Psoas muscle (tissue), 8 donors: ENCODE data around the gene MBP. TPM values are rescaled to one million over a fixed set of nuclear protein-coding genes. Genes with fewer than 3 reads are reported as not detected.
A peak's percentile ranks its signal among the peaks of the same experiment; 100 is the strongest.

Source experiments
- ATAC-seq, 4 donors: fragments of 200-7000 bp; cut with Tn5 transposase; one replicate each; pipeline ENCODE4 v1.9.1; 2020; ENCODE audit warnings: moderate library complexity in 3 of 4, mild to moderate bottlenecking in 2 of 4
- DNase-seq, 2 donors: peaks; one replicate each; pipeline ENCODE4 v3.0.0-alpha.2; 2020
- H3K27ac ChIP-seq: fragments of 200-600 bp; one replicate; pipeline ENCODE4 v1.8.0; 2022
- H3K27me3 ChIP-seq, 3 donors: fragments of 200-600 bp in 1 of 3; one replicate each; pipeline versions ENCODE4 v1.6.1 to v1.8.0; 2013 to 2022; ENCODE audit warnings: low read length in 2 of 3, mild to moderate bottlenecking in 2 of 3, moderate library complexity in 1 of 3; ENCODE audit not compliant: insufficient read depth in 3 of 3
- H3K36me3 ChIP-seq, 2 donors: fragments of 200-600 bp in 1 of 2; one replicate each; pipeline versions ENCODE4 v1.6.1 to v1.8.0; 2013 to 2022; ENCODE audit warnings: low read depth in 1 of 2, mild to moderate bottlenecking in 1 of 2, moderate library complexity in 1 of 2; ENCODE audit not compliant: insufficient read depth in 1 of 2
- H3K4me1 ChIP-seq: fragments of 200-600 bp; one replicate; pipeline ENCODE4 v1.8.0; 2022
- H3K4me3 ChIP-seq: fragments of 200-600 bp; one replicate; pipeline ENCODE4 v1.8.0; 2022; ENCODE audit warnings: mild to moderate bottlenecking
- H3K9me3 ChIP-seq: fragments of 200-600 bp; one replicate; pipeline ENCODE4 v1.8.0; 2022
- WGBS, 3 donors: extraction: QIAGEN DNeasy Blood & Tissue Kit; methylation state at CpG; one replicate each; pipeline versions ENCODE4 v1.1.6 to v1.1.7; 2013; 5-methylcytosine and 5-hydroxymethylcytosine counted together
- intact Hi-C, 2 donors: fragments of 100-400 bp; cut with DNase I; formaldehyde crosslinking; loops; one replicate each; pipeline versions ENCODE4 v1.11.0 to v1.14.2; 2022
- polyA plus RNA-seq, 3 donors: library from polyadenylated mRNA; stranded (reverse); fragments of 200-250 nt; gene quantifications; one replicate each; pipeline ENCODE4 v1.2.3, GENCODE V29; 2013
- total RNA-seq, 4 donors: library from RNA; stranded (reverse); fragmentation: NEBNext Ultra II Directional in 2 of 4; extraction: Animal tissue kit (Norgen Biotek cat#: 25700) in 2 of 4; gene quantifications; one replicate each; pipeline versions ENCODE4 v1.2.1 to v1.2.4, GENCODE V29; 2021 to 2023
- TF ChIP-seq, protein P1 (sequence below): fragments of 200-600 bp; IDR thresholded peaks from one replicate; pipeline ENCODE4 v1.8.0; 2022; ENCODE audit warnings: antibody characterized with exemption
- donor health status: healthy with polysubstance abuse.
- donor health status: DM: no; HTN: no; CAD: no; lungs with moderate emphysema.
- donor health status: Bipolar disorder and iron deficiency.
- donor health status: healthy.
- donor health status: DM: yes; HTN: yes; CAD: no.
- donor health status: DM: no; HTN: no; CAD: no.
- donor health status: DM: no; HTN: no; CAD: no.
- donor health status: DM: yes; HTN: yes; CAD: no.

The MBP gene
- total and polyA plus RNA-seq, 7 donors, result 16.4 to 88.2 (median 51.6) TPM

DNA sequence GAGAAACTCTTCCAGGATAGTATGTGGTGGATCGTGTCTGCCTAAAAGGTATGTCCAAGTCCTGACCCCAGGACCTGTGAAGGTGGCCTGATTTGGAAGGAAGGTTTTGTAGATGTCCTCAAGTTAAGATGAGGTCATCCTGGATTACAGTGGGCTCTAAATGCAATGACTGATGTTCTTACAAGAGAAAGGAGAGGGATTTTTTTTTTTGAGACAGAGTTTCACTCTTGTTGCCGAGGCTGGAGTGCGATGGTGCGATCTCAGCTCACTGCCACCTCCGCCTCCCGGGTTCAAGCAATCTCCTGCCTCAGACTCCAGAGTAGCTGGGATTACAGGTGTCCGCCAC, 19.9 kb downstream of the MBP start:
- WGBS, 3 donors, result 93 to 96% (median 95%) methylated on average over 7 of the region's 7 CpGs
- Histone ChIP-seq H3K4me1 (peaks cover 56% of the 10 kb centered on the region), H3K27me3 (no peaks in the 10 kb centered on the region), H3K27ac (peak overlapping the region; percentile 99), H3K36me3 (no peaks in the 10 kb centered on the region), H3K9me3 (no peaks in the 10 kb centered on the region), H3K4me3 (no peak overlapping the region)
- no peak for ATAC-seq
- TF ChIP-seq, protein P1, sequence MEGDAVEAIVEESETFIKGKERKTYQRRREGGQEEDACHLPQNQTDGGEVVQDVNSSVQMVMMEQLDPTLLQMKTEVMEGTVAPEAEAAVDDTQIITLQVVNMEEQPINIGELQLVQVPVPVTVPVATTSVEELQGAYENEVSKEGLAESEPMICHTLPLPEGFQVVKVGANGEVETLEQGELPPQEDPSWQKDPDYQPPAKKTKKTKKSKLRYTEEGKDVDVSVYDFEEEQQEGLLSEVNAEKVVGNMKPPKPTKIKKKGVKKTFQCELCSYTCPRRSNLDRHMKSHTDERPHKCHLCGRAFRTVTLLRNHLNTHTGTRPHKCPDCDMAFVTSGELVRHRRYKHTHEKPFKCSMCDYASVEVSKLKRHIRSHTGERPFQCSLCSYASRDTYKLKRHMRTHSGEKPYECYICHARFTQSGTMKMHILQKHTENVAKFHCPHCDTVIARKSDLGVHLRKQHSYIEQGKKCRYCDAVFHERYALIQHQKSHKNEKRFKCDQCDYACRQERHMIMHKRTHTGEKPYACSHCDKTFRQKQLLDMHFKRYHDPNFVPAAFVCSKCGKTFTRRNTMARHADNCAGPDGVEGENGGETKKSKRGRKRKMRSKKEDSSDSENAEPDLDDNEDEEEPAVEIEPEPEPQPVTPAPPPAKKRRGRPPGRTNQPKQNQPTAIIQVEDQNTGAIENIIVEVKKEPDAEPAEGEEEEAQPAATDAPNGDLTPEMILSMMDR, result no peak
- intact Hi-C loops, result no loop called here
- no peak for DNase-seq

DNA sequence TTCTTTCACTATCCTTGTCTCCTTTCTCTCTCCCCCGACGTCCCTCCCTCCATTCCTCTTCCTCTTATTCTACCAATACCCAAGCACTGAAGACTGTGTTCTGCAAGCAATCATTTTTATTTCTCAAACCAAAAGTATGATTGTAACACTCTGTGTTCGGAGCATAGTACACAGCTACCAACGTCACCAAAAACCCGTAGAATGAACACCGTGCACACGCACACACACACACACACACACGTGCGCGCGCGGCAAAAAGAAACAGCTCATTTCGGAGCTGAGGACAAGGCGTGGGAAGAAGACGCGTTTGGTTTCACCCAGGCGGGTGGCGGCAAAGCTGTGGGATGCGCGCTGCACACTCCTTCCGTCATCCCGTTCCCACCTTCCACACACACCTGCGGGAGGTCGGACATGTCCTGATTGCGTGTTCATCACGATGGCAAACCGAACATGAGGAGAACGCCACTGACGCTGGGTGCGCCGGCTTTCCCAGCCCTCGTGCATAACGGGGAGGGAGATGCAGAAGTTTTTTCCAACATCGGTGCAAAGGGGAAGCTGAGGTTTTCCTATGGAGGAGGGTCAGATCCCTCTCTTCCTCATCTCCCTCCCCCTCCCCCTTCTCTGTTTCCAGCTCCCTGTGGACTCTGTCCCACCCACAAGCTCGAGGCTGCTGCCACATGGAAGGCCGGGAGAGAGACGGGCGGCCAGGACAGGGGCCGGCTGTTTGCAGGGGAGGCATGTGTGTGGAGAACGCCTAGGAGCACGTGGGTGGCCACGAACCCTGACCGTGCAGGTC, 20.4 kb downstream of the MBP start:
- TF ChIP-seq, protein P1, result no peak
- peak overlapping the region; percentile 99 for H3K27ac ChIP-seq
- DNase-seq (peak in 1 of 2 donors; percentile 57), ATAC-seq (no peak)
- H3K36me3 ChIP-seq, result no peaks in the 10 kb centered on the region
- no peaks in the 10 kb centered on the region for H3K9me3 ChIP-seq
- no peaks in the 10 kb centered on the region for H3K27me3 ChIP-seq
- WGBS, 3 donors, result 87 to 91% (median 87%) methylated on average over 43 of the region's 43 CpGs
- intact Hi-C loops, result no loop called here
- peak overlapping the region; percentile 0 for H3K4me3 ChIP-seq
- peaks cover 62% of the 10 kb centered on the region for H3K4me1 ChIP-seq

DNA sequence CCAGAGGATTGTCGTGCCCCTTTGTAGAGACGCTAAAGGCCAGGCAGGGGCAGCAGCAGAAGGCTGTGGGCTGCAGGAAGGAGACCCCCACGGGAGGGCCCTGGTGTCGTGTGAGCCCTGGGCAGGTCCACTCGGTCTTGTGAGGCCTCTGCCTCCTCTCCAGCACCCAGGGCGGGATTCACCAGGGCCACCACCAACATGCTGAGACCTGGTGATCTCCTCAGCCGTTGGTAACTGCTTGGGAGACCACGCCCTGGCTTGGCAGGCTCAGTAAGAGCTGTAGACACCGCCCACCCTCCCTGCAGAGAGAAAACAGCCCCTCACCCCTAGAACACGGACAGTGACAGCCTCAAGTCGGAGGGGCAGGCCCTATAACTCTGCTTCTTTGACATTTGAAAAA, 21.1 kb downstream of the MBP start:
- DNase-seq (peak in 1 of 2 donors; percentile 54), ATAC-seq (no peak)
- WGBS, 3 donors, result 72 to 78% (median 73%) methylated on average over 11 of the region's 11 CpGs
- Histone ChIP-seq H3K27ac (peak overlapping the region; percentile 99), H3K9me3 (no peaks in the 10 kb centered on the region), H3K27me3 (no peaks in the 10 kb centered on the region), H3K36me3 (no peaks in the 10 kb centered on the region), H3K4me3 (no peak overlapping the region), H3K4me1 (peaks cover 69% of the 10 kb centered on the region)
- intact Hi-C loops, result no loop called here
- TF ChIP-seq, protein P1, result no peak

DNA sequence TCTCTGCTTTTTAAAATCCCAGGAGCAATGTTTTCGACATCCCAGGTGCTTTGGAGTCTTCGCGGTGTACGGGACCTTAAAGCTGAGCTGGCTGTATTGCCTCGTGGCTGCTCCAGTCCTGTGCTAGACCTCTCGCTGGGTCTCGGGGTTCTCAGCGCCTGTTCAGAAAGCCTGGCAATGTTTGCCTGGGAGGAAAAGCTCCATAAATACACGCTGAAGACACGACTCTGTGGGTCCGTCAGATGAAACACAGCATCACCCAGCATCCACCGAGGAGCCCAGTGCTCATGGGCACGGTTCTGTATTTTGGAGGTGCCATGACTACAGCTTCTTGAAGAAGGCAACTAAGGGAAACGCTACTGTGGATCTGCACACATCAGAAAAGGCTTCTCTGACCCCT, 21.6 kb downstream of the MBP start:
- Histone ChIP-seq H3K27me3 (no peaks in the 10 kb centered on the region), H3K4me3 (no peak overlapping the region), H3K27ac (peak overlapping the region; percentile 99), H3K4me1 (peaks cover 71% of the 10 kb centered on the region), H3K9me3 (no peaks in the 10 kb centered on the region), H3K36me3 (no peaks in the 10 kb centered on the region)
- no peak for ATAC-seq
- intact Hi-C loops, result no loop called here
- DNase-seq, result peak in 1 of 2 donors; percentile 38
- 90 to 94% (median 91%) methylated on average over 14 of the region's 14 CpGs for WGBS, 3 donors
- TF ChIP-seq, protein P1, result no peak

DNA sequence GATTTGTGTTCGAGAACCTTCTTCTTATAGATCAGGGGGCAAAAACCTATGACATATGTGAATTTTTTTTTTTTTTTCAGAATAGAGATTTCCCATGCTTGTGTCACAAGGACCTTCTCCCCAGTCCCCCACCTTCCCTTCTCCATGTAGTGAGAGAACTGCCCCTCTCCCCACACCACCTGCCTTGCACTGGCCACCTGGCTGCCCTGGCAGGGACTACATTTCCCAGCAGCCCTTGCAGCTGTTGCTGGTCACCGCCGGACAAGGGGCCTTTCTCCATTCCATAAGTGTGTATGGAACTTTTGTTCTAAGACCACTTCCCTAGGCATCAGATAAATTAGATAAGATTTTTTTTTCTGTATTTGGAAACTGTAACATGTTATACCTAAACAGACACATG, 22.2 kb downstream of the MBP start:
- Histone ChIP-seq H3K9me3 (no peaks in the 10 kb centered on the region), H3K27me3 (no peaks in the 10 kb centered on the region), H3K27ac (peak overlapping the region; percentile 99), H3K4me1 (peaks cover 74% of the 10 kb centered on the region), H3K4me3 (no peak overlapping the region), H3K36me3 (no peaks in the 10 kb centered on the region)
- intact Hi-C loops, result no loop called here
- DNase-seq (peak in 1 of 2 donors; percentile 38), ATAC-seq (no peak)
- 63 to 73% (median 69%) methylated on average over 3 of the region's 3 CpGs for WGBS, 3 donors
- TF ChIP-seq, protein P1, result no peak
